ENCODE measurements around the gene ZAR1L. TPM values are rescaled to one million over a fixed set of nuclear protein-coding genes. Genes with fewer than 3 reads are reported as not detected.

ZAR1L gene, protein sequence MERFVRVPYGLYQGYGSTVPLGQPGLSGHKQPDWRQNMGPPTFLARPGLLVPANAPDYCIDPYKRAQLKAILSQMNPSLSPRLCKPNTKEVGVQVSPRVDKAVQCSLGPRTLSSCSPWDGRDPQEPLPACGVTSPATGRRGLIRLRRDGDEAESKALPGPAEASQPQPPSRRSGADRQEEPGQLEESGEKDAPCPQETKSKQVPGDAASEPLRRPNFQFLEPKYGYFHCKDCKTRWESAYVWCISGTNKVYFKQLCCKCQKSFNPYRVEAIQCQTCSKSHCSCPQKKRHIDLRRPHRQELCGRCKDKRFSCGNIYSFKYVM
- total RNA-seq: not detected

DNA sequence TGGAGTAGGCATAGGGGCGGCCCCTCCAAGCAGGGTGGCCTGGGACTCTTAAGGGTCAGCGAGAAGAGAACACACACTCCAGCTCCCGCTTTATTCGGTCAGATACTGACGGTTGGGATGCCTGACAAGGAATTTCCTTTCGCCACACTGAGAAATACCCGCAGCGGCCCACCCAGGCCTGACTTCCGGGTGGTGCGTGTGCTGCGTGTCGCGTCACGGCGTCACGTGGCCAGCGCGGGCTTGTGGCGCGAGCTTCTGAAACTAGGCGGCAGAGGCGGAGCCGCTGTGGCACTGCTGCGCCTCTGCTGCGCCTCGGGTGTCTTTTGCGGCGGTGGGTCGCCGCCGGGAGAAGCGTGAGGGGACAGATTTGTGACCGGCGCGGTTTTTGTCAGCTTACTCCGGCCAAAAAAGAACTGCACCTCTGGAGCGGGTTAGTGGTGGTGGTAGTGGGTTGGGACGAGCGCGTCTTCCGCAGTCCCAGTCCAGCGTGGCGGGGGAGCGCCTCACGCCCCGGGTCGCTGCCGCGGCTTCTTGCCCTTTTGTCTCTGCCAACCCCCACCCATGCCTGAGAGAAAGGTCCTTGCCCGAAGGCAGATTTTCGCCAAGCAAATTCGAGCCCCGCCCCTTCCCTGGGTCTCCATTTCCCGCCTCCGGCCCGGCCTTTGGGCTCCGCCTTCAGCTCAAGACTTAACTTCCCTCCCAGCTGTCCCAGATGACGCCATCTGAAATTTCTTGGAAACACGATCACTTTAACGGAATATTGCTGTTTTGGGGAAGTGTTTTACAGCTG lies at the start of gene ZAR1L, which contains the start of gene BRCA2:
ZAR1L (minus strand) TSS at position 126 of the 790 bp plus-strand sequence. CDS start 3,438 bp downstream, outside the sequence.
BRCA2 (plus strand) TSS at position 271 of the 790 bp plus-strand sequence. CDS start 953 bp downstream, outside the sequence.

Other genes with a start within 250 kb of the ZAR1L start
- gene BRCA2, start 145 bp upstream of the ZAR1L start, total RNA-seq: 4.6 TPM
- gene N4BP2L1, start 112.8 kb upstream of the ZAR1L start, total RNA-seq: 17.4 TPM
- gene N4BP2L2, start 223.4 kb upstream of the ZAR1L start, total RNA-seq: 376 TPM

All from camera-type eye (tissue), 1 donor.